ENCODE data around the gene LRBA.

LRBA gene

GRCh38 chr4:151045907-151046306 is 30.8 kb upstream of the LRBA start:
- H3K4me3 ChIP-seq (replicated peaks; ENCODE audit: low read depth, low read length): no peak overlapping the region
- no peak for TF ChIP-seq CTCF (IDR thresholded peaks at IDR 0.05; ENCODE audit: low read length, missing control alignments)
- DNase-seq (ENCODE audit: low read depth): no peak

- DNase-seq (ENCODE audit: low read depth): no peak
- no peak overlapping the region for H3K4me3 ChIP-seq (replicated peaks; ENCODE audit: low read depth, low read length)
- TF ChIP-seq CTCF (IDR thresholded peaks at IDR 0.05; ENCODE audit: low read length, missing control alignments): no peak
Measured at GRCh38 chr4:151043803-151044515, 28.9 kb upstream of the LRBA start.

- DNase-seq (ENCODE audit: low read depth): no peak
- no peak for TF ChIP-seq CTCF (IDR thresholded peaks at IDR 0.05; ENCODE audit: low read length, missing control alignments)
- H3K4me3 ChIP-seq (replicated peaks; ENCODE audit: low read depth, low read length): no peak overlapping the region
Measured at GRCh38 chr4:151039733-151040132, 24.6 kb upstream of the LRBA start.

- DNase-seq (ENCODE audit: low read depth): no peak
- TF ChIP-seq CTCF (IDR thresholded peaks at IDR 0.05; ENCODE audit: low read length, missing control alignments): no peak
- no peak overlapping the region for H3K4me3 ChIP-seq (replicated peaks; ENCODE audit: low read depth, low read length)
Measured at GRCh38 chr4:151038452-151039157, 23.5 kb upstream of the LRBA start.

- DNase-seq (ENCODE audit: low read depth): no peak
- H3K4me3 ChIP-seq (replicated peaks; ENCODE audit: low read depth, low read length): no peak overlapping the region
- TF ChIP-seq CTCF (IDR thresholded peaks at IDR 0.05; ENCODE audit: low read length, missing control alignments): no peak
Measured at GRCh38 chr4:151035911-151036310, 20.8 kb upstream of the LRBA start.

GRCh38 chr4:151035328-151035727 is 20.2 kb upstream of the LRBA start:
- TF ChIP-seq CTCF (IDR thresholded peaks at IDR 0.05; ENCODE audit: low read length, missing control alignments): no peak
- DNase-seq (ENCODE audit: low read depth): no peak

More at GRCh38 chr4:151035328-151035727, 20.2 kb upstream of the LRBA start:
- H3K4me3 ChIP-seq (replicated peaks; ENCODE audit: low read depth, low read length): no peak overlapping the region

Data from fibroblast of pulmonary artery (primary cell).